Lower lobe of right lung (tissue), 2 donors: Measurements from ENCODE around the gene TBRG4. TPM values are rescaled to one million over a fixed set of nuclear protein-coding genes. Genes with fewer than 3 reads are reported as not detected.

ENCODE experiments used
- ATAC-seq, 2 donors: fragments of 200-7000 bp; cut with Tn5 transposase; one replicate each; pipeline ENCODE4 v1.9.1; 2020 to 2022; ENCODE audit warnings: mild to moderate bottlenecking in 2 of 2, moderate library complexity in 2 of 2
- DNase-seq: peaks from one replicate; pipeline ENCODE4 v3.0.0-alpha.2; 2020
- H3K27ac ChIP-seq: fragments of 200-600 bp; one replicate; pipeline ENCODE4 v1.8.0; 2022
- H3K27me3 ChIP-seq: fragments of 200-600 bp; one replicate; pipeline ENCODE4 v1.8.0; 2022; ENCODE audit warnings: low read depth
- H3K36me3 ChIP-seq: fragments of 200-600 bp; one replicate; pipeline ENCODE4 v1.8.0; 2022; ENCODE audit warnings: mild to moderate bottlenecking
- H3K4me1 ChIP-seq: fragments of 200-600 bp; one replicate; pipeline ENCODE4 v1.8.0; 2022
- H3K4me3 ChIP-seq: fragments of 200-600 bp; one replicate; pipeline ENCODE4 v1.8.0; 2022; ENCODE audit warnings: mild to moderate bottlenecking
- H3K9me3 ChIP-seq: fragments of 200-600 bp; one replicate; pipeline ENCODE4 v1.8.0; 2022
- CTCF ChIP-seq: fragments of 200-600 bp; IDR thresholded peaks from one replicate; pipeline ENCODE4 v1.8.0; 2022; ENCODE audit warnings: antibody characterized with exemption, mild to moderate bottlenecking
- intact Hi-C: fragments of 100-400 bp; cut with DNase I; formaldehyde crosslinking; loops from one replicate; pipeline ENCODE4 v1.11.0; 2022
- long read RNA-seq: library from polyadenylated mRNA; unstranded; transcript quantifications from one replicate; pipeline ENCODE4 v2.0.0, GENCODE V29; 2021
- total RNA-seq: library from RNA; stranded (reverse); fragmentation: NEBNext Ultra II Directional; extraction: Animal tissue kit (Norgen Biotek cat#: 25700); gene quantifications from one replicate; pipeline ENCODE4 v1.2.1, GENCODE V29; 2021
- donor health status: DM: no; HTN: yes; CAD: no; lungs with severe emphysema.

The TBRG4 gene
- total RNA-seq, result 54.3 TPM
- long read RNA-seq, transcript TBRG4-201 (11 exons, 2,243 nt), result major isoform, 15 of 48 reads
- long read RNA-seq, transcript TBRG4-202 (9 exons, 1,917 nt), result minor isoform, 5 of 48 reads
- long read RNA-seq, partial matches to known transcripts, result 4 of 48 reads
- long read RNA-seq, other reads (novel, unspliced or antisense), result 22 of 48 reads

- intact Hi-C loops, result no loop called here
- ATAC-seq, result peak; percentile 99 to 100
- H3K27me3 ChIP-seq, result no peaks in the 10 kb centered on the region
- H3K27ac ChIP-seq, result peak within 1 kb of the TSS; percentile 97
- DNase-seq, result peak; percentile 98
- no peaks in the 10 kb centered on the region for H3K9me3 ChIP-seq
- peaks cover 47% of the 10 kb centered on the region for H3K4me1 ChIP-seq
- H3K4me3 ChIP-seq, result peak within 1 kb of the TSS; percentile 82
- peak; percentile 37 for TF ChIP-seq CTCF
- peaks cover 29% of the 10 kb centered on the region for H3K36me3 ChIP-seq
Measured at GRCh38 chr7:45111298-45112223, at the start of gene TBRG4. Gene TBRG4, minus strand, starts transcription at chr7:45111697. Its CDS starts 2,460 bp downstream, at chr7:45109237.

DNA sequence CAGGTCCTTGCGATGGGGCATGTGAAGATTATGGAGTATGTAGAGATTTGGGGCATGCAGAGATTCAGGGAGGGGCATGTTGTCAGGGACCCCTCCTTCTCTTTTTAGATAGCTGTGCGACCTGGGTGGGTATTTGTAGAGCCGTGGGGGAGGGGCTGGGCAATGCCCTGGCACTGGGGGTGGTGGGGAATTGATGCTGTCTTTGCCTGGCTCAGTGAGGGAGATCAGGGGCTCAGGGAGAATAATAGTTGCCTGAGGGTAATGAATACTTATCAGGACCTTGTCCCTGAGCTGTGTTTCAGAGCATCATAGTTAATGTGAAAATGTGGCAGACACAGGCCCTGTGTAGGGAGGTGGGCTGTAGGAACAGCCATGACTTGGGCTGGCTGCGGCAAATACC is 49.6 kb upstream of the TBRG4 start:
- H3K4me3 ChIP-seq, result peak overlapping the region; percentile 59
- H3K4me1 ChIP-seq, result no peaks in the 10 kb centered on the region
- DNase-seq (no peak), ATAC-seq (no peak)
- H3K9me3 ChIP-seq, result no peaks in the 10 kb centered on the region
- intact Hi-C loops, result no loop called here
- H3K36me3 ChIP-seq, result no peaks in the 10 kb centered on the region
- peaks cover 9% of the 10 kb centered on the region for H3K27me3 ChIP-seq
- no peak for TF ChIP-seq CTCF
- peak overlapping the region; percentile 53 for H3K27ac ChIP-seq

DNA sequence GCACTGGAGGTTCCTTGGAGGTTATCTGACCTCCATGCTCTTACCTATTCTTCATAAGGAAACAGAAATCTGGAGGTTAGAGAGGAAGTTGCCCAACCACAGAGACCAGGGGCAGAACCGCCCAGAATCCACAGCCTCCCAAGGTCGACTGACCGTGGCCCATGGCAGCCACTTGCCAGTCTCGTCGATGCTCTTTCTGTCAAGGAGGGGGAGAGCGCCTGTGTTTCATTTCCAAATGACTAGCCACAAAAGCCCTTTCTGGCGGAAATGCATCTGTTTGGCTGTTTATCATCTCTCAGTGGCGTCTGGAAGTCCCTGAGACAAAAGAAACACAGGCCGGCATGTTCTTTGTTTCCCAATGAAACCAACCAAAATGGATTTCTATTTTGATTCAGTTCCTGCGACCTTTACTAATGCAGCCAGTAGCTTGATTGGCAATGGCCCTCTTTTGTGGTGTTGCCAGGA is 49.0 kb upstream of the TBRG4 start:
- Histone ChIP-seq H3K27ac (peak overlapping the region; percentile 53), H3K36me3 (no peaks in the 10 kb centered on the region), H3K4me3 (peak overlapping the region; percentile 59), H3K27me3 (peaks cover 11% of the 10 kb centered on the region), H3K9me3 (no peaks in the 10 kb centered on the region), H3K4me1 (no peaks in the 10 kb centered on the region)
- DNase-seq (no peak), ATAC-seq (no peak)
- no peak for TF ChIP-seq CTCF
- intact Hi-C loops, result no loop called here

GRCh38 chr7:45159296-45159695 is 47.8 kb upstream of the TBRG4 start:
- ATAC-seq (no peak), DNase-seq (no peak)
- intact Hi-C loops, result no loop called here
- no peak for TF ChIP-seq CTCF
- Histone ChIP-seq H3K36me3 (no peaks in the 10 kb centered on the region), H3K27ac (peak overlapping the region; percentile 53), H3K9me3 (no peaks in the 10 kb centered on the region), H3K27me3 (peaks cover 11% of the 10 kb centered on the region), H3K4me1 (no peaks in the 10 kb centered on the region), H3K4me3 (peak overlapping the region; percentile 59)

DNA sequence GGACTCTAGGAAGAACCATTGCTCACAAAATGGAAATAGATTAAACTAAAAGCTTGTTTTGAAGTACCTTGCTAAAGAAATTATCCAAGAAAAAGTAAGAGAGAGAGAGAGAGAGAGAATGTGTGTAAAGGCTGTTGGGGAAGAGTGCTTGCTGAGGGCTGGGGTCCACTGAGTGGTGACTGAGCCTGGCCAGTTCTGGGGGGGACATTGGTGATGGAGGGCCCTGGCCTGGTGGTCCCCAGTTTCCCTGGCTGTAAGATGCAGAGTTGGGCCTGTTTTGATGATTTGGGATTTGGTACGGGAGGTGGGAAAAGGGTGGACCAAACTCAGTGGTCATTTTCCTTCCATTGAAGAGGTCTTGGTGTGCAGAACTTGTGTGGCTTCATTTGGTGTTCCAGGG is 47.0 kb upstream of the TBRG4 start:
- H3K27ac ChIP-seq, result peak overlapping the region; percentile 77
- ATAC-seq (no peak), DNase-seq (no peak)
- intact Hi-C loops, result no loop called here
- no peaks in the 10 kb centered on the region for H3K9me3 ChIP-seq
- H3K4me1 ChIP-seq, result no peaks in the 10 kb centered on the region
- no peak for TF ChIP-seq CTCF
- no peaks in the 10 kb centered on the region for H3K36me3 ChIP-seq
- peak overlapping the region; percentile 59 for H3K4me3 ChIP-seq
- H3K27me3 ChIP-seq, result peaks cover 11% of the 10 kb centered on the region
